K562 (cell line): ENCODE measurements around the gene FAM193A. TPM values are rescaled to one million over a fixed set of nuclear protein-coding genes. Genes with fewer than 3 reads are reported as not detected.

Source experiments
- ATAC-seq: fragments of 200-7000 bp; cut with Tn5 transposase; 3 replicates; pipeline ENCODE4 v1.9.1; 2020; ENCODE audit warnings: moderate library complexity
- BruUV-seq: library from RNA; stranded (reverse); fragments of 400-500 nt; replicated peaks from 2 replicates; lab custom pipeline; 2021; lab: Mats Ljungman, UMichigan
- CTCF ChIA-PET: fragments of 300-600 bp; formaldehyde crosslinking; extraction: SDS; loops from one replicate; lab custom pipeline; 2021; ENCODE audit warnings: low intra/inter-chr PET ratio; lab: Yijun Ruan, JAX
- POLR2A ChIA-PET: fragments of 300-600, 350-650 bp; sonication (Branson Sonifier 250); formaldehyde crosslinking; extraction: SDS; loops from one replicate; lab custom pipeline; 2021; ENCODE audit warnings: antibody characterized with exemption, inconsistent platforms; lab: Yijun Ruan, JAX
- DNase-seq, 4 experiments: peaks; one replicate each; pipeline versions ENCODE4 v3.0.0 to v3.0.0-alpha.2; 2011 to 2018; ENCODE audit warnings: low spot score in 3 of 4, mixed read lengths in 3 of 4; ENCODE audit errors: extremely low read depth in 1 of 4
- FAIRE-seq: peaks from 2 replicates; lab custom pipeline; 2011; peaks lifted over from hg19 to GRCh38; lab: Jason Lieb, UNC
- H2AFZ ChIP-seq: 2 replicates; pipeline ENCODE4 v1.6.0; 2011; ENCODE audit warnings: low read depth, low read length, control low read depth, inconsistent platforms
- H3K27ac ChIP-seq: fragments of 200-600 bp; 3 replicates; pipeline ENCODE4 v1.8.0; 2011; ENCODE audit warnings: low read depth, mild to moderate bottlenecking, control low read depth, inconsistent platforms, low read length, moderate library complexity, mixed read lengths; ENCODE audit errors: extremely low read depth
- H3K27me3 ChIP-seq, 2 experiments: fragments of 300-600 bp in 1 of 2; 2 replicates in 1 of 2; 3 replicates in 1 of 2; pipeline versions ENCODE4 v1.6.0 to v1.8.0; 2011; ENCODE audit warnings: inconsistent platforms in 2 of 2, low read length in 2 of 2, mild to moderate bottlenecking in 1 of 2, mixed read lengths in 1 of 2, moderate library complexity in 1 of 2; ENCODE audit not compliant: control insufficient read depth in 2 of 2, insufficient read depth in 2 of 2
- H3K36me3 ChIP-seq: fragments of 300-600 bp; 3 replicates; pipeline ENCODE4 v1.8.0; 2011; ENCODE audit warnings: mild to moderate bottlenecking, low read length, inconsistent platforms; ENCODE audit not compliant: control insufficient read depth, insufficient read depth
- H3K4me1 ChIP-seq, 2 experiments: fragments of 200-600 bp in 1 of 2; replicated peaks in 1 of 2; 2 replicates in 1 of 2; 3 replicates in 1 of 2; pipeline versions ENCODE4 v1.5.1 to v1.8.0; 2011; ENCODE audit warnings: inconsistent platforms in 2 of 2, low read length in 2 of 2, mild to moderate bottlenecking in 1 of 2, mixed read lengths in 1 of 2, moderate library complexity in 1 of 2; ENCODE audit not compliant: control insufficient read depth in 2 of 2, insufficient read depth in 2 of 2
- H3K4me2 ChIP-seq: 2 replicates; pipeline ENCODE4 v1.6.1; 2011; ENCODE audit warnings: low read length, control low read depth, inconsistent platforms, mixed read lengths; ENCODE audit not compliant: insufficient read depth
- H3K4me3 ChIP-seq: fragments of 200-600 bp; sonication (generic), shearing (Covaris generic); 2 replicates; pipeline ENCODE4 v1.5.1; 2016; ENCODE audit warnings: control low read depth, inconsistent platforms
- H3K79me2 ChIP-seq: fragments of 200-600 bp; 3 replicates; pipeline ENCODE4 v1.8.0; 2011; ENCODE audit warnings: low read length, inconsistent platforms; ENCODE audit not compliant: control insufficient read depth, insufficient read depth
- H3K9ac ChIP-seq, 2 experiments: 2 replicates each; pipeline versions ENCODE4 v1.6.0 to v1.6.1; 2011; ENCODE audit warnings: low read depth in 2 of 2, low read length in 2 of 2, control low read depth in 1 of 2, inconsistent platforms in 1 of 2, mild to moderate bottlenecking in 1 of 2, mixed read lengths in 1 of 2; ENCODE audit not compliant: insufficient read depth in 1 of 2
- H3K9me1 ChIP-seq: one replicate; pipeline ENCODE4 v1.6.0; 2011; ENCODE audit warnings: inconsistent platforms, mild to moderate bottlenecking, low read length, moderate library complexity; ENCODE audit not compliant: control insufficient read depth, insufficient read depth
- H3K9me3 ChIP-seq: replicated peaks from 2 replicates; pipeline ENCODE4 v1.5.1; 2011; ENCODE audit warnings: low read depth, low read length, inconsistent platforms; ENCODE audit not compliant: control insufficient read depth, insufficient read depth
- H4K20me1 ChIP-seq: replicated peaks from 2 replicates; pipeline ENCODE4 v1.6.1; 2011; ENCODE audit warnings: low read length, inconsistent platforms, mixed read lengths; ENCODE audit not compliant: control insufficient read depth, insufficient read depth
- CHD1 ChIP-seq: fragments of 200-600 bp; sonication (generic); IDR thresholded peaks from one replicate; pipeline ENCODE4 v1.6.1; 2012; ENCODE audit warnings: mild to moderate bottlenecking, moderate library complexity, low read length, inconsistent platforms
- MLLT1 ChIP-seq, 2 experiments: fragments of 450-650 bp; IDR thresholded peaks; 2 replicates each; pipeline ENCODE4 v1.6.1; 2016
- REST ChIP-seq, 2 experiments: fragments of 450-650 bp; formaldehyde crosslinking in 1 of 2; IDR thresholded peaks; 2 replicates each; pipeline versions ENCODE4 v1.4.0 to v1.6.1; 2014 to 2020; ENCODE audit warnings: mild to moderate bottlenecking in 2 of 2, borderline replicate concordance in 1 of 2, low read depth in 1 of 2
- ZNF280A ChIP-seq: fragments of 450-650 bp; IDR thresholded peaks from 2 replicates; pipeline ENCODE4 v1.6.1; 2018; ENCODE audit warnings: mild to moderate bottlenecking, low read depth; ENCODE audit not compliant: partially characterized antibody
- ZNF77 ChIP-seq: fragments of 250-450 bp; sonication (Bioruptor Pico); IDR thresholded peaks from 2 replicates; pipeline ENCODE4 v1.5.0; 2020
- WGBS: fragments of 100-300 bp; shearing (Covaris generic); methylation state at CpG from one replicate; pipeline ENCODE4 v1.1.6; 2016; ENCODE audit warnings: low coverage, mixed read lengths; ENCODE audit not compliant: insufficient coverage; ENCODE audit errors: missing lambda C conversion rate; 5-methylcytosine and 5-hydroxymethylcytosine counted together
- in situ Hi-C: fragments of 300-500 bp; cut with MboI; formaldehyde crosslinking; loops from 4 replicates; pipeline ENCODE4 v1.15.0; 2018; ENCODE audit warnings: inconsistent platforms, mixed read lengths
- intact Hi-C: fragments of 100-400 bp; cut with micrococcal nuclease; formaldehyde crosslinking; loops from 2 replicates; pipeline ENCODE4 v1.14.2; 2022
- polyA plus RNA-seq, 8 experiments: library from polyadenylated mRNA; depleted of rRNA in 4 of 8; stranded (reverse) in 5 of 8; unstranded in 3 of 8; fragments of >200 nt; fragmentation: Nextera tagmentation in 2 of 8; fragmentation: Illumina TruSeq in 1 of 8; extraction: Ambion mirVana in 2 of 8; extraction: Trizol in 1 of 8; gene quantifications; 2 replicates each; pipeline versions ENCODE4 v1.2.1 to v1.2.3, GENCODE V29; 2011 to 2014; ENCODE audit warnings: inconsistent platforms in 1 of 8, missing spikeins in 1 of 8
- total RNA-seq, 7 experiments: library from RNA; depleted of rRNA in 6 of 7; stranded (reverse); fragments of >200 nt in 6 of 7; fragmentation: Illumina TruSeq in 2 of 7; extraction: Trizol in 2 of 7; gene quantifications; 2 replicates each; pipeline versions ENCODE4 v1.2.1 to v1.2.3, GENCODE V29; 2011 to 2021; ENCODE audit warnings: low replicate concordance in 1 of 7

FAM193A gene
- total and polyA plus RNA-seq, 9 of the 15 experiments (the other 6 are each of a cell fraction or from before 2014, with no cell fraction given), result 0.46 to 24.6 (median 9.6) TPM

- TF ChIP-seq ZNF77 (CRISPR knock-in tag) (no peak), ZNF280A (no peak)
Measured at GRCh38 chr4:2755821-2756690, 219.6 kb downstream of the FAM193A start, which contains the start of gene TNIP2 (continued).

GRCh38 chr4:2756691-2757350 lies 220.4 kb downstream of the FAM193A start:
- peaks cover 20 to 33% of the 10 kb centered on the region in 2 experiments for H3K4me1 ChIP-seq
- FAIRE-seq (no peak), DNase-seq (no peak), ATAC-seq (no peak)
- 56% methylated on average over 22 of the region's 25 CpGs for WGBS
- in situ Hi-C loops, result no loop called here
- POLR2A ChIA-PET, result interaction anchor here (0.6 to 1.6 kb wide), 4 partner anchors 10 to 92 kb away, joined by 3 to 5 read pairs (median 3); no protein-coding TSS in a partner anchor
- CTCF ChIA-PET, result no interaction called here
- H3K27me3 ChIP-seq, result no peaks in the 10 kb centered on the region
- peak overlapping the region; percentile 27 for H3K4me3 ChIP-seq
- intact Hi-C loops, result no loop called here
- H3K9me3 ChIP-seq, result no peaks in the 10 kb centered on the region
- no TSS peak for BruUV-seq
- H3K36me3 ChIP-seq, result peaks cover 5% of the 10 kb centered on the region; the same call in 1 of the 3 replicates
- H3K9ac ChIP-seq, result peak overlapping the region; percentile 63 to 89
- H2AFZ ChIP-seq, result peak overlapping the region; percentile 100
- peaks cover 26% of the 10 kb centered on the region for H3K79me2 ChIP-seq
- no peaks in the 10 kb centered on the region for H4K20me1 ChIP-seq
- H3K9me1 ChIP-seq, result no peaks in the 10 kb centered on the region
- peak overlapping the region; percentile 81 for H3K4me2 ChIP-seq
- H3K27ac ChIP-seq, result peak overlapping the region; percentile 64; the same call in 2 of the 3 replicates
- TF ChIP-seq REST (IDR thresholded peaks at IDR 0.05; ENCODE audit: borderline replicate concordance) (0 out of 2 replicates have a peak, but pooled peaks have one; percentile 36), REST (CRISPR knock-in tag; IDR thresholded peaks at IDR 0.05; ENCODE audit: low read depth) (0 out of 2 replicates have a peak, but pooled peaks have one; percentile 21), MLLT1 (IDR thresholded peaks at IDR 0.05) (peak in 1 of 2 experiments; percentile 50; a peak in 1 of 4 replicates), CHD1 (no peak)
